HG02763 (cell line): ENCODE results near the gene PPP2R5B.

Source experiments
- ATAC-seq: cut with Tn5 transposase; IDR thresholded peaks from one replicate; pipeline ENCODE4 v1.9.1; 2021; ENCODE audit warnings: mild to moderate bottlenecking, moderate library complexity; ENCODE audit not compliant: unreplicated experiment

Gene PPP2R5B

GRCh38 chr11:64888729-64889511, 35.6 kb upstream of the PPP2R5B start:
- no peak for ATAC-seq

DNA sequence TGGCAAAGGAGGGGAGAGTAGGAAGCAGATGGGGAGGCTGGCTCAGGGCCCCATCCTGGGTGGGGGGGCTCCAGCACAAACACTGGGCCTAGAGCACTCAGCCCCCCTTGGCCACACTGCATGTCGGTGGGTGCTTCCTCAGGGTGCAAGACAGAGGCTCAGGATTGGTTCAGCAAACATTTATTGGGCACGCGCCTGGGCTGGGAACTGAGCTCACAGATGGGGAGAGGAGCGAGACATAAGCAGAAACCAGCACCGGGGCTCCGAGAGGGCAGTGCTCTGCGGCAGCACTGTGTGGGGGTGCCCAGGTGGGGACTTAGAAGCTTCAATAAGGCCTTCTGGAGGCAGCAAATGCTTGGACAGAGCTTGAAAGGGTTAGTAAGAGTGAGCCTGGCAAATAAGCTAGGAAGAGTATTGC, 34.0 kb upstream of the PPP2R5B start:
- ATAC-seq, result no peak

DNA sequence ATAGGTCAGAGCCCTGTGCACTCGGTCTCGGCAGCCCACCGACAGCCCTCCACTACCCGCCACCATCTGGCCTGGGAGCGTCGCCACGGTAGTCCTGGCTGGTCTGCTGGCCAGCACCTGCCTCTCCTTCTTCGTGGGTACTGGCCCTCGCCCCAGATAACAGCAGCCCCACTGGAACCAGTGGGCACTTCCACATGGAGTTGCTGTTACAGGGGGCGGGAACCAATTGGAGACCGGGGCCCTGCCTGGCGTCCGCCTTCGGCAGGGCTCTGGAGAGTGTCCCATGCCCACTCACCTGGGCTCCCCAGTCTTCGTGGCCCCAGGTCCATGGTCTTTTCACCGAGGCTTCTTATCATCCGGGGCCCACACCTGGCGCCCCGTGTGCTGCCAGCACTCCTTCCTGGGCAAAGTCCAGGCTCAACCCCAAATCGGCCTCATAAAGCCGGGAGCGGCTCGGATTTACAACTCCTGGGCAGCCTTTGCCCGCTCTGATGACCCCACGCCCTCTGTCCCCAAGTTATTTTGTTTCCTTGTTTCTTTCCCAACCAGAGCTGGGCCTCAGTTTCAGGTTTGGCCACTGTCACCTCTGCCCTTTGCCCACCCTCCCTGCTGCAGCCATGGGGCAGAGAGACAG, 33.2 kb upstream of the PPP2R5B start:
- no peak for ATAC-seq

- ATAC-seq, result no peak
Measured at GRCh38 chr11:64891880-64892279, 32.6 kb upstream of the PPP2R5B start.

- no peak for ATAC-seq
Measured at GRCh38 chr11:64892411-64892831, 32.1 kb upstream of the PPP2R5B start.

DNA sequence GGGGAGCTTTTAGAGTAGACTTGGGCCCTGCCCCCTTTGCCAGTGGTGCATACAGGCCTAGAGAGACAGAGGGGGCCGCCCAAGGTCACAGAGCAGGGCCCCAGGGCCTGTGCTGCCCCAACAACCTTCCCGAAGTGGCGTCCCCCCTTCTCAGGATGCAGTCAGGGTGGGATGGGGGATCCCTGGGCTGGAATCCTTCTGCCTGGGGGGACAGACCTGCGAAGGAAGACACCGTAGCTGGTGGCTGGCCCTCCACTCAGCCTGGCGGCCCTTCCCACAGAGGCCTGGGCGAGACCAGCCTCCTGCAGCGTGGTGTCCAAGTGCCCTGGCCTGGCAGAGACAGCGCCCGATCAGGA, 31.7 kb upstream of the PPP2R5B start:
- ATAC-seq, result no peak

DNA sequence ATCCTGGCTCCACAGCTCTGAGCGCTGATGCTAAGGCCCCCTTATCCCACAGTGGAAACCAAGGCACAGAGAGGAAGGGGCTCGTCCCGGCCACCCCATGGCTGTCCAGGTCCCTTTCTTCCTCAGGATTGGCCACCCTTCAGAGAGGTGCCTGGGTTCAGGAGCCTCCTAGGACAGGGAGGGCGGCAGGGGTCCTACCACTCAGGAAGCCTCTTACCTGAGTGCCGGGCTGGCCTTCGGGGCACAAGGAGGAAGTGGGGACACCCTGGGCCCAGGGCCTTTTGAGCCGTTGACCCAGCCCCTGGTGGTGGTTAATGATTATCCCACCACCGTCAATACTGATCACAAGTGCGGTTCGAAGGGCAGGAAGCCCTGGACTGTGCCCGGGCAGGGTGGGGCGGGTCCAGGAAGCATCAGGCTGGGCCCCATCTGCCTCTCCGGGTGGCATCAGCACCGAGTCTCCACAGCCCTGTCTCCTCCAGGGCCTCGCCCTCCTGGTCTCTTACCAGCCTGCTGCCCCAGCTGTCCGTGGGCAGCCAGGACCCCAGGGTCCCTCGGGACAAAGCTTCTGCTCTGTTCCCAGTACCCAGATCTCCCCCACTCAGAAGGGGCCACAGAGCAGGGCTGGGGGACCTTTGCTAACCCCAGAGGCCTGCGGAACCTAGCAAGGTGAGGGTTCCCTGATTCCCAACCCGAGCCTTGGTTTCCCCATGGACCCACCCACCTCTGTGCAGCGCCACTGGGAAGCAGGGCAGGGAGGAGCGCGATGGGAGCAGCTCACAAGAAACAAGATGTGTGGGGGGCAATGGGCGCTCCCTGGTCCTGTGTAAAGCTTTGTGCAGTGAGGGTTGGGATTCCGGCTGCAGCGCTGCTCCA, 31.1 kb upstream of the PPP2R5B start:
- no peak for ATAC-seq

DNA sequence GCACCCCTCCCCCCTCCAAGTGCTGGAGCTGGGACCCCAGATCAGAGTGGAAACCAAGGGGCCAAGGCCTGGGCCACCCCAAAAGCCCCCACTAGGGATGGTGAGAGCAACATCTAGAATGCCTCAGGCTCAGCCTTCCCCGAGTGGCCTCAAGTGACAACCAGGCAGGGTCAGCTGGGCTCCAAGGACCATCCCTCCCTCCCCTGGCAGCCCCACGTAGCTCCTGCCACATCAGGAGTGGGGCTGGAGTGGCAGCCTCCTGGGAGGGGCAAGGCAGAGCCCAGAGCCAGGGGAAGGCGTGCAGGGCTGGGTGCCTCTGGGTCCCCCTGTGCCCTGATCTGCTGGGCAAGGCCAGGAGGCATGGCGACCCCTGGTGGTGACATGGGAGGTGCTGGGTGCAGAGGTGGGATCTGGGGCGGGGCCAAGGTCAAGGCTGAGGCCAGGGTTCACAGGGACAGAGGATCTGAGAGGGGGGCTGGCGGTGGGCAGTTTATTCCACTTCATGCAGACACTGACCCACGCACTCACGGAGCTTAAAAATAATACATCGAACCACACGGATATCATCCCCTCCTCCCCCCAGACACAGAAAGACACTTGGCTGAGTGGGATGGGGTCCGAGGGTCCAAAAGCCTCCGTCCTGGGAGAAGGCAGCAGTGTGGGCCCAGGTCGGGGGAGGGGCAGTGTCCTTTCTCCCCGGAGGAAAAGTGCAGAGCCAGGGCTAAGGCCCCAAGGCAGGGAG, 30.2 kb upstream of the PPP2R5B start:
- ATAC-seq, result peak; percentile 50

DNA sequence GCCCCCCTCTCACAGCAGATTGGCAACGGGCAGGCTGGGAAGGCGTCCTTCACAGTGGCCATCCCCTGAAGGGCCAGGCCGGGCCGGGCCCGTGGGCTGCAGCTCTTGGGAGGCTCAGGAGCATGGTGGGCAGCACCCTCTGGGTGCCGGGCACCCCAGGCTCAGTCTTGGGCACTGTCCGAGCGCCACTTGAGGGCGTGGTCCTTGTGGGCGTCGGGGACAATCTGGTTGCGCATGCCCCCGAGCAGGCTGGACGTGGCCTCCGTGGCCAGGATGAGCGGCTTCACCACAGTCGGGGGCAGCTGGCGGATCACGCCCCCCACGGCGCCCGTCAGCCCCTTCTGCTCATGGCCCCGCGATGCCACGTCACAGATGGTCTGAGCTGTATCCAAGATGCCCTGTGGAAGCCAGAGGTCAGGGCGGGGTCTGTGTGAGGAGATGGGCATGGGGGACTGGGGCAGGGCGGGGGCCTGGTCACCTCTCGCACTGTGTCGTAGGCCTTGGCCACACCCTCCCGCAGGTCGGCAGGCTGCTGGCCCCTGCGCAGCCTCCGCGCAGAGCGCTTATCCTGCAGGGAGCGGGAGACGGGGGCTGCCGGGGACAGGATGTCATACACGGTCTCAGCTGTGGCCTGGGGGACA, 29.6 kb upstream of the PPP2R5B start:
- ATAC-seq, result no peak

DNA sequence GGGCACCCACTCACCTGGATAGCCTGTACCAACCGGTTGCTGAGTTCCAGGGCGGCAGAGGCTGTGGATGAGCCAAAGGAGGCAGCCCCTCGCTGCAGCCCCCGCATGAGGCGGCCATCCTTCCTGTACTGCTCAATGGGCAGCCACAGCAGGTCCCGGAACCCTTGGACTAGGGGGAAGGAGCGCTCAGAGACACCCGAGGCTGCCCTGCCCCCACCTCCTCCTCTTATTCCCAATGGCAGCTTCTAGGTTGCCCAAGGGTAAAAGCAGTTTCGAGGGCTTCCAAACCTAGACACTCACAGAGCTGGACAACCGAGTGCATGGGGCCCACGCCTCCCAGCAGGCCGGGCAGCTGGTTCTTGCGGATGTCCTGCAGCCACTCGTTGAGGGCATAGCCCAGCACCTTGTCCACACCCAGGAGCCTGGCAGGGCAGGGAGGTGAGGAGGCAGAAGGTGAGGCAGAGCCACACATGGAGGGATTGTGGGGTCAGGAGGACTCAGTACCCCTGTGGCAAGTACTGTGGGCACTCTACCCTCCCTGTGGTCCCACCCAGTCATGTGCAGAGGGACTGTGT, 28.0 kb upstream of the PPP2R5B start:
- ATAC-seq, result no peak

- no peak for ATAC-seq
Measured at GRCh38 chr11:64897381-64898075, 27.0 kb upstream of the PPP2R5B start.

DNA sequence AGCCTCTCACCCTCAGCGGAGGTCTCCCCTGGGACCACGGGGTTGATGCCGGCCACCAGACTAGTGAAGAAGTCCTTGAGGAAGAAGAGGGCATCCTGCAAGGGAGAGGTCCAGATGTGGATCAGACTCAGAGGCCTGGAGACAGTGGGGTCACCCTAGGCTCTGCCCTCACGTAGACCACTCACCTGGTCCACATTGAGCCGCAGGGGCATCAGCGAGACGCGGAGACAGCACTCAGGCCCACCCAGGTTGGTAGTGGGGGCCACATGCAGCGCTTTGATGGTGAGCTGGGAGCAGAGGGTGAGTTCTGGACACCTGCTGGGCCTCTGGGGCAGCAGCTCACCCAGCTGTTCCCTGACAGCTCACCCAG, 26.4 kb upstream of the PPP2R5B start:
- ATAC-seq, result no peak

DNA sequence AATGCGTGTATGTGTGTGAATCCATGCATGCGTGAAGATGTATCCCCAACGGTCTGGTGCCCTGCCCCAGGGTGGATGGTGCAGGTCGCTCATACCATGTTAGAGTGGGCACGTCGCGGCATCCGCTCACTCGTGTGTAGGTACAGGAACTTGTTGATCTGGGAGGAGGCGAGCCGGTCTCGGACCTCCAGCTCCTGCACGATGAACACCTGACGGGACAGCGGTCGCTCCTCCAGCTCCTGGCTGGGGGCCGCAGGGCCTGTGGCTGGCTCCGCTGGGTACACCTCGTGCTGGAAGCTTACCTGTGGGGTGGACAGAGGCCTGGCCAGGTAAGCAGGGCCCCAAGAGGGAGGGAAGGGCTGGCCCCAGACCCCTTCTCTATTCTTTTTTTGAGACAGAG, 25.9 kb upstream of the PPP2R5B start:
- ATAC-seq, result no peak

- ATAC-seq, result no peak
Measured at GRCh38 chr11:64900263-64900678, 24.2 kb upstream of the PPP2R5B start.

- no peak for ATAC-seq
Measured at GRCh38 chr11:64900774-64901173, 23.7 kb upstream of the PPP2R5B start.

DNA sequence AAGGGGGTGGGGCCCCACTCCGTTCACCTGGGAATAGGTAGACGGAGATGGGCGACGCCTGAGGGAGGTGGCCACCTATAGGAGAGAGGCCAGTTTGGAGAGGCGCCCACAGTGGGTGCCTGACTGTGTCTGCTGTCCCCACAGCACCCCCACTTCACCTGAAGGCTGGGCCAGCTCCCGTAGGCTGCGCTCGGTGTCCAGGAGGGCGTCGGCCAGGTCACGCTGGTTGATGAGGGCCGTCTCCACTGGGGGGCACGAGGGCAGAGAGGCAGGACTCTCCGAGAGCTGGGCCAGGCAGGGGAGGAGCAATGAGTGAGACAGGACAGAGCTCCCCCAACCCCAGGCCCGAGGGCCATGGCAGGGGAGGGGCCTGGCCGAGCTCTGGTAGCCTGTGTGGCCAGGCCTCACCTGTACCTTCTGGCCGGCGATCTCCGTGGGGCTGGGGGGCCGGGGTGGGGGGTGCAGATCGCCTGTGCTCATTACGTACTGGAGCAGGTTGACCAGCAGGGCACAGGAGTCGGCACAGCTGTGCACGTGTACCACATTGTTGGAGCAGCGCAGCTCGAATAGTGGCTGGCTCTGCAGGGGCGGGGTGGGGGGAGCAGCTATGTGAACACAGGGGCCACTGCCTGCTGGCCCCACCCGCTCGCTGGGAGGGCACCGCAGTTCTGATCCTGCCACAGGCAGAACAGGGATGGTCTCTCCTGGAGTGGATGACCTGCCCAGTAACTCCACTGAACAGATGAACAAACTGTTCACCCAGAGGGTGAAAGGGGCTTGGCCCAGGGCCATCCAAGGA, 22.2 kb upstream of the PPP2R5B start:
- ATAC-seq, result no peak

DNA sequence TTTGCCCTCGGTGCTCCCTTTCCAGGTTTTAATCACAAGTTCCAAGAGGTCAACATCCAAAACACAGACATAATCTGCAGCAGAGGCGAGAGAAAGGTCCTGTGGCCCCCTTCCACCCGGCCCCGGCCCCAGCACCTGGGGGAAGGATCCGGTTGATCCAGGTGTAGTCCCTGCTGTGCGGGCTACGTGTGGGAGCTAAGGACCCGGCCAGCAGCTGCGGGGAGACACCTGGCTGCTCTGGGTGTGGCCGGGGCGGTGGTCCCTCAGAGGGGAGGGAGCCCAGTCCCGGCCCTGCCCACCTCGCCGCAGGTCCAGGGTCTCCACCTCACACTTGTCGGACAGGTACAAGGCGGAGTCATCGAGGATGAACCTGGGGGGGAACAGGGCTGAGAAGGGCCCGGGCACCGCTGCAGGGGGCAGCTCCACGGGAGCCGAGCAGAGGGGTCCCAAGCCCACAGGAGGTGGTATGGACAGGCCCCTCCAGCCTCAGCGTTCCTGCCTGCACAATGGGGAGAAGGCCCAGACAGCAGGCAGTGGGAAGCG, 21.1 kb upstream of the PPP2R5B start:
- ATAC-seq, result no peak

GRCh38 chr11:64905516-64906313, 18.8 kb upstream of the PPP2R5B start:
- ATAC-seq, result no peak
